SW480 (cell line): ENCODE data around the gene CPA1.

Experiments
- DNase-seq: peaks from one replicate; pipeline ENCODE4 v3.0.0-alpha.2; 2016; ENCODE audit warnings: low spot score

Gene CPA1

GRCh38 chr7:130356121-130356875 lies 24.0 kb upstream of the CPA1 start:
- DNase-seq = peak; percentile 95

GRCh38 chr7:130356876-130357611 lies 23.2 kb upstream of the CPA1 start:
- DNase-seq = peak; percentile 92

- no peak for DNase-seq
These were observed 21.8 kb upstream of the CPA1 start for GRCh38 chr7:130358471-130358870.

GRCh38 chr7:130359276-130359857 lies 20.9 kb upstream of the CPA1 start:
- no peak for DNase-seq

- DNase-seq = no peak
These were observed 19.8 kb upstream of the CPA1 start for GRCh38 chr7:130360518-130360917.

GRCh38 chr7:130361681-130362080 lies 18.6 kb upstream of the CPA1 start:
- no peak for DNase-seq

GRCh38 chr7:130362251-130362816 lies 18.0 kb upstream of the CPA1 start:
- DNase-seq = no peak

GRCh38 chr7:130363026-130363847 lies 17.1 kb upstream of the CPA1 start:
- peak; percentile 90 for DNase-seq

GRCh38 chr7:130364451-130364850 lies 15.8 kb upstream of the CPA1 start:
- DNase-seq = no peak

- no peak for DNase-seq
These were observed 15.2 kb upstream of the CPA1 start for GRCh38 chr7:130365088-130365487.

GRCh38 chr7:130365511-130366441 lies 14.5 kb upstream of the CPA1 start:
- peak; percentile 88 for DNase-seq

GRCh38 chr7:130366564-130366963 lies 13.7 kb upstream of the CPA1 start:
- DNase-seq = no peak

GRCh38 chr7:130367088-130367755 lies 13.1 kb upstream of the CPA1 start:
- DNase-seq = no peak

GRCh38 chr7:130367836-130368746 lies 12.2 kb upstream of the CPA1 start:
- no peak for DNase-seq

- peak; percentile 52 for DNase-seq
These were observed 11.1 kb upstream of the CPA1 start for GRCh38 chr7:130369110-130369711.

GRCh38 chr7:130369831-130370550 lies 10.3 kb upstream of the CPA1 start:
- no peak for DNase-seq

GRCh38 chr7:130371046-130371445 lies 9.2 kb upstream of the CPA1 start:
- DNase-seq = no peak
